K562 (cell line): ENCODE results near the gene SERPINA6. TPM values are rescaled to one million over a fixed set of nuclear protein-coding genes. Genes with fewer than 3 reads are reported as not detected.

ENCODE experiments used
- ATAC-seq: fragments of 200-7000 bp; cut with Tn5 transposase; 3 replicates; pipeline ENCODE4 v1.9.1; 2020; ENCODE audit warnings: moderate library complexity
- BruUV-seq: library from RNA; stranded (reverse); fragments of 400-500 nt; replicated peaks from 2 replicates; lab custom pipeline; 2021; lab: Mats Ljungman, UMichigan
- CTCF ChIA-PET: fragments of 300-600 bp; formaldehyde crosslinking; extraction: SDS; loops from one replicate; lab custom pipeline; 2021; ENCODE audit warnings: low intra/inter-chr PET ratio; lab: Yijun Ruan, JAX
- POLR2A ChIA-PET: fragments of 300-600, 350-650 bp; sonication (Branson Sonifier 250); formaldehyde crosslinking; extraction: SDS; loops from one replicate; lab custom pipeline; 2021; ENCODE audit warnings: antibody characterized with exemption, inconsistent platforms; lab: Yijun Ruan, JAX
- DNase-seq, 4 experiments: peaks; one replicate each; pipeline versions ENCODE4 v3.0.0 to v3.0.0-alpha.2; 2011 to 2018; ENCODE audit warnings: low spot score in 3 of 4, mixed read lengths in 3 of 4; ENCODE audit errors: extremely low read depth in 1 of 4
- FAIRE-seq: peaks from 2 replicates; lab custom pipeline; 2011; peaks lifted over from hg19 to GRCh38; lab: Jason Lieb, UNC
- H2AFZ ChIP-seq: 2 replicates; pipeline ENCODE4 v1.6.0; 2011; ENCODE audit warnings: low read depth, low read length, control low read depth, inconsistent platforms
- H3K27ac ChIP-seq: fragments of 200-600 bp; 3 replicates; pipeline ENCODE4 v1.8.0; 2011; ENCODE audit warnings: low read depth, mild to moderate bottlenecking, control low read depth, inconsistent platforms, low read length, moderate library complexity, mixed read lengths; ENCODE audit errors: extremely low read depth
- H3K27me3 ChIP-seq, 2 experiments: fragments of 300-600 bp in 1 of 2; 2 replicates in 1 of 2; 3 replicates in 1 of 2; pipeline versions ENCODE4 v1.6.0 to v1.8.0; 2011; ENCODE audit warnings: inconsistent platforms in 2 of 2, low read length in 2 of 2, mild to moderate bottlenecking in 1 of 2, mixed read lengths in 1 of 2, moderate library complexity in 1 of 2; ENCODE audit not compliant: control insufficient read depth in 2 of 2, insufficient read depth in 2 of 2
- H3K36me3 ChIP-seq: fragments of 300-600 bp; 3 replicates; pipeline ENCODE4 v1.8.0; 2011; ENCODE audit warnings: mild to moderate bottlenecking, low read length, inconsistent platforms; ENCODE audit not compliant: control insufficient read depth, insufficient read depth
- H3K4me1 ChIP-seq, 2 experiments: fragments of 200-600 bp in 1 of 2; replicated peaks in 1 of 2; 2 replicates in 1 of 2; 3 replicates in 1 of 2; pipeline versions ENCODE4 v1.5.1 to v1.8.0; 2011; ENCODE audit warnings: inconsistent platforms in 2 of 2, low read length in 2 of 2, mild to moderate bottlenecking in 1 of 2, mixed read lengths in 1 of 2, moderate library complexity in 1 of 2; ENCODE audit not compliant: control insufficient read depth in 2 of 2, insufficient read depth in 2 of 2
- H3K4me2 ChIP-seq: 2 replicates; pipeline ENCODE4 v1.6.1; 2011; ENCODE audit warnings: low read length, control low read depth, inconsistent platforms, mixed read lengths; ENCODE audit not compliant: insufficient read depth
- H3K4me3 ChIP-seq: fragments of 200-600 bp; sonication (generic), shearing (Covaris generic); 2 replicates; pipeline ENCODE4 v1.5.1; 2016; ENCODE audit warnings: control low read depth, inconsistent platforms
- H3K79me2 ChIP-seq: fragments of 200-600 bp; 3 replicates; pipeline ENCODE4 v1.8.0; 2011; ENCODE audit warnings: low read length, inconsistent platforms; ENCODE audit not compliant: control insufficient read depth, insufficient read depth
- H3K9ac ChIP-seq, 2 experiments: 2 replicates each; pipeline versions ENCODE4 v1.6.0 to v1.6.1; 2011; ENCODE audit warnings: low read depth in 2 of 2, low read length in 2 of 2, control low read depth in 1 of 2, inconsistent platforms in 1 of 2, mild to moderate bottlenecking in 1 of 2, mixed read lengths in 1 of 2; ENCODE audit not compliant: insufficient read depth in 1 of 2
- H3K9me1 ChIP-seq: one replicate; pipeline ENCODE4 v1.6.0; 2011; ENCODE audit warnings: inconsistent platforms, mild to moderate bottlenecking, low read length, moderate library complexity; ENCODE audit not compliant: control insufficient read depth, insufficient read depth
- H3K9me3 ChIP-seq: replicated peaks from 2 replicates; pipeline ENCODE4 v1.5.1; 2011; ENCODE audit warnings: low read depth, low read length, inconsistent platforms; ENCODE audit not compliant: control insufficient read depth, insufficient read depth
- H4K20me1 ChIP-seq: replicated peaks from 2 replicates; pipeline ENCODE4 v1.6.1; 2011; ENCODE audit warnings: low read length, inconsistent platforms, mixed read lengths; ENCODE audit not compliant: control insufficient read depth, insufficient read depth
- CBX8 ChIP-seq: fragments of 200-600 bp; sonication (generic); IDR thresholded peaks from 2 replicates; pipeline ENCODE4 v1.6.1; 2012; ENCODE audit warnings: borderline replicate concordance, mixed run types, low read depth, mild to moderate bottlenecking, moderate library complexity, mixed read lengths, low read length, control low read depth, inconsistent platforms; ENCODE audit not compliant: poor library complexity, severe bottlenecking; ENCODE audit errors: extremely low read depth
- ELK3 ChIP-seq: fragments of 450-650 bp; formaldehyde crosslinking; IDR thresholded peaks from 2 replicates; pipeline ENCODE4 v1.4.0; 2020; ENCODE audit warnings: mild to moderate bottlenecking
- HNRNPLL ChIP-seq: fragments of 200-400 bp; formaldehyde crosslinking; IDR thresholded peaks from 2 replicates; pipeline ENCODE4 v1.6.1; 2017; ENCODE audit warnings: low read length, low read depth, mild to moderate bottlenecking; ENCODE audit not compliant: poor library complexity, severe bottlenecking
- HNRNPUL1 ChIP-seq: fragments of 200-400 bp; formaldehyde crosslinking; IDR thresholded peaks from 2 replicates; pipeline ENCODE4 v1.6.1; 2017; ENCODE audit warnings: low read length
- MCM5 ChIP-seq: fragments of 450-650 bp; IDR thresholded peaks from 2 replicates; pipeline ENCODE4 v1.6.1; 2016; ENCODE audit warnings: low read depth
- NCOA1 ChIP-seq: fragments of 450-650 bp; IDR thresholded peaks from 2 replicates; pipeline ENCODE4 v1.6.1; 2016; ENCODE audit warnings: low read depth
- NCOA4 ChIP-seq: fragments of 450-650 bp; IDR thresholded peaks from 2 replicates; pipeline ENCODE4 v1.6.1; 2018; ENCODE audit warnings: mild to moderate bottlenecking; ENCODE audit not compliant: partially characterized antibody
- ZBTB34 ChIP-seq: fragments of 250-450 bp; sonication (Bioruptor Pico); IDR thresholded peaks from 2 replicates; pipeline ENCODE4 v1.8.0; 2021; ENCODE audit warnings: mild to moderate bottlenecking, moderate library complexity
- ZFP1 ChIP-seq: fragments of 450-650 bp; formaldehyde crosslinking; IDR thresholded peaks from 2 replicates; pipeline ENCODE4 v1.4.0; 2020; ENCODE audit warnings: mild to moderate bottlenecking, mixed read lengths
- ZFPM2 ChIP-seq: fragments of 250-450 bp; sonication (Bioruptor Pico); IDR thresholded peaks from 2 replicates; pipeline ENCODE4 v1.5.1; 2022; ENCODE audit warnings: mild to moderate bottlenecking
- ZNF507 ChIP-seq: conservative IDR thresholded peaks from 2 replicates; pipeline ENCODE4 v1.6.1; 2017; ENCODE audit warnings: missing genetic modification characterization, missing compliant biosample characterization
- WGBS: fragments of 100-300 bp; shearing (Covaris generic); methylation state at CpG from one replicate; pipeline ENCODE4 v1.1.6; 2016; ENCODE audit warnings: low coverage, mixed read lengths; ENCODE audit not compliant: insufficient coverage; ENCODE audit errors: missing lambda C conversion rate; 5-methylcytosine and 5-hydroxymethylcytosine counted together
- in situ Hi-C: fragments of 300-500 bp; cut with MboI; formaldehyde crosslinking; loops from 4 replicates; pipeline ENCODE4 v1.15.0; 2018; ENCODE audit warnings: inconsistent platforms, mixed read lengths
- intact Hi-C: fragments of 100-400 bp; cut with micrococcal nuclease; formaldehyde crosslinking; loops from 2 replicates; pipeline ENCODE4 v1.14.2; 2022
- polyA plus RNA-seq, 8 experiments: library from polyadenylated mRNA; depleted of rRNA in 4 of 8; stranded (reverse) in 5 of 8; unstranded in 3 of 8; fragments of >200 nt; fragmentation: Nextera tagmentation in 2 of 8; fragmentation: Illumina TruSeq in 1 of 8; extraction: Ambion mirVana in 2 of 8; extraction: Trizol in 1 of 8; gene quantifications; 2 replicates each; pipeline versions ENCODE4 v1.2.1 to v1.2.3, GENCODE V29; 2011 to 2014; ENCODE audit warnings: inconsistent platforms in 1 of 8, missing spikeins in 1 of 8
- total RNA-seq, 7 experiments: library from RNA; depleted of rRNA in 6 of 7; stranded (reverse); fragments of >200 nt in 6 of 7; fragmentation: Illumina TruSeq in 2 of 7; extraction: Trizol in 2 of 7; gene quantifications; 2 replicates each; pipeline versions ENCODE4 v1.2.1 to v1.2.3, GENCODE V29; 2011 to 2021; ENCODE audit warnings: low replicate concordance in 1 of 7

The SERPINA6 gene
- total and polyA plus RNA-seq, 9 of the 15 experiments (the other 6 are each of a cell fraction or from before 2014, with no cell fraction given) = not detected

- Histone ChIP-seq H3K9me1 (no peaks in the 10 kb centered on the region), H3K36me3 (no peaks in the 10 kb centered on the region), H3K79me2 (no peaks in the 10 kb centered on the region), H3K9ac (no peak overlapping the region), H3K27ac (no peak overlapping the region), H3K9me3 (no peaks in the 10 kb centered on the region), H3K4me2 (no peak overlapping the region), H3K4me3 (no peak overlapping the region), H3K27me3 (peaks cover 0 to 6% of the 10 kb centered on the region in 2 experiments; a peak in 1 of 5 replicates), H3K4me1 (no peaks in the 10 kb centered on the region), H2AFZ (no peak overlapping the region), H4K20me1 (no peaks in the 10 kb centered on the region)
- TF ChIP-seq MCM5 (no peak), NCOA1 (no peak), CBX8 (no peak), NCOA4 (no peak), ZFP1 (no peak), ELK3 (CRISPR knock-in tag) (no peak), ZFPM2 (CRISPR knock-in tag) (no peak), ZBTB34 (CRISPR knock-in tag) (no peak), HNRNPUL1 (no peak), HNRNPLL (no peak), ZNF507 (no peak)
- 0% methylated on average over 2 of the region's 3 CpGs for WGBS
- no peak for DNase-seq
- ATAC-seq = no peak
- no TSS peak for BruUV-seq
- no peak for FAIRE-seq
- in situ Hi-C loops (no loop called here), intact Hi-C loops (no loop called here)
- CTCF ChIA-PET = no interaction called here
- POLR2A ChIA-PET = no interaction called here
Observed at GRCh38 chr14:94292526-94292871, 30.6 kb downstream of the SERPINA6 start.
